Measurements from ENCODE around the gene RAG1.

DNA sequence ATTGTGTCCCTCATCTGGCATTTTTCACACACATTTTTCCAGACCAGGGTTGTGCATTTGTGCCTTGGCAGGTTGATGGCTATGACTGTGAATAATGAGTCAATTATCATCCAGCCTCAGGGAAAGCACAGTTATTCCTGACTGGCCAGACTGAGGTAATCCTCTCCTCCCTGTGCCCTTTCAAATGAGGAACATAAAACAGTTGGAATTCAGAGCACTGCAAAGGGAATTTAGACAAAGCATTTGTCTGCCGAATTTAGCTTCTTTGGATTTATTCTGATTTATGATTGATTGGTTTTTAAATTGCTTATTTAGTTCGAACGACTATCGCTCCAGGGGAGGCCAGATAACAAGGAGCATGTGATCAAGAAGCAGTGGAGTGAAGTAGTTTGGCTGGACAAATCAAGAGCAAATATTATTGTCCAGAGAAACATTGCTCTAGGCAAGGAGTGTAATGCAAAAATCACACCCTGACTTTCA lies 61.0 kb downstream of the RAG1 start:
- TF ChIP-seq, protein P1, sequence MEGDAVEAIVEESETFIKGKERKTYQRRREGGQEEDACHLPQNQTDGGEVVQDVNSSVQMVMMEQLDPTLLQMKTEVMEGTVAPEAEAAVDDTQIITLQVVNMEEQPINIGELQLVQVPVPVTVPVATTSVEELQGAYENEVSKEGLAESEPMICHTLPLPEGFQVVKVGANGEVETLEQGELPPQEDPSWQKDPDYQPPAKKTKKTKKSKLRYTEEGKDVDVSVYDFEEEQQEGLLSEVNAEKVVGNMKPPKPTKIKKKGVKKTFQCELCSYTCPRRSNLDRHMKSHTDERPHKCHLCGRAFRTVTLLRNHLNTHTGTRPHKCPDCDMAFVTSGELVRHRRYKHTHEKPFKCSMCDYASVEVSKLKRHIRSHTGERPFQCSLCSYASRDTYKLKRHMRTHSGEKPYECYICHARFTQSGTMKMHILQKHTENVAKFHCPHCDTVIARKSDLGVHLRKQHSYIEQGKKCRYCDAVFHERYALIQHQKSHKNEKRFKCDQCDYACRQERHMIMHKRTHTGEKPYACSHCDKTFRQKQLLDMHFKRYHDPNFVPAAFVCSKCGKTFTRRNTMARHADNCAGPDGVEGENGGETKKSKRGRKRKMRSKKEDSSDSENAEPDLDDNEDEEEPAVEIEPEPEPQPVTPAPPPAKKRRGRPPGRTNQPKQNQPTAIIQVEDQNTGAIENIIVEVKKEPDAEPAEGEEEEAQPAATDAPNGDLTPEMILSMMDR (IDR thresholded peaks at IDR 0.05; ENCODE audit: low read depth, low read length, poor library complexity, severe bottlenecking), result no peak
- TF ChIP-seq EZH2phosphoT487 (IDR thresholded peaks at IDR 0.05; ENCODE audit: borderline replicate concordance, low read length), result no peak
